Measurements from ENCODE around the gene TMEM178B. TPM values are rescaled to one million over a fixed set of nuclear protein-coding genes. Genes with fewer than 3 reads are reported as not detected.

The TMEM178B gene
- total RNA-seq, 1 donor from 2014 or later = 49.8 TPM

DNA sequence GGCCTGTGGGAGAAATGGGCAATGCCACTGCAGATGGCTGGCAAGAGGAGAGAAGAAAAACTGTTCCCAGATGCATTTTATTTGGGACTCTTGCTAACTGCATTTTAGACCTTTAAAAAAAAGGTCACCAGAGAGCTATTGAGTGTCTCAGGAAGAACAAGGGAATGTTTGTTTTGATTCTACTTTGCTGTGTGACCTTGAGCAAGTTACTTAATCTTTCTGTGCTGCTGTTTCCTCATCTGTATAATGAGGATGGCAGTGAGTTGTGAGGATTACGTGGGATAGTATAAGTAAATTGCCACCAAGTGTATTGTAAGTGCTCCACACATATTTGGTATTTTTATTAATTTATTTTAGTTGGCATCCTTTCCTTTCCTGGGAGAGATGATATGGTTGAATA is 335.4 kb downstream of the TMEM178B start:
- DNase-seq = no peak
- Mint-ChIP-seq H3K4me1 (ENCODE audit: low read depth, unreplicated experiment) (peaks cover 19% of the 10 kb centered on the region), H3K27me3 (ENCODE audit: unreplicated experiment) (peaks cover 4% of the 10 kb centered on the region), H3K4me3 (ENCODE audit: unreplicated experiment) (no peak overlapping the region), H3K36me3 (ENCODE audit: unreplicated experiment) (no peaks in the 10 kb centered on the region), H3K27ac (ENCODE audit: unreplicated experiment) (no peak overlapping the region), H3K9me3 (ENCODE audit: unreplicated experiment) (peaks cover 4% of the 10 kb centered on the region)
- TF ChIP-seq, protein P1, sequence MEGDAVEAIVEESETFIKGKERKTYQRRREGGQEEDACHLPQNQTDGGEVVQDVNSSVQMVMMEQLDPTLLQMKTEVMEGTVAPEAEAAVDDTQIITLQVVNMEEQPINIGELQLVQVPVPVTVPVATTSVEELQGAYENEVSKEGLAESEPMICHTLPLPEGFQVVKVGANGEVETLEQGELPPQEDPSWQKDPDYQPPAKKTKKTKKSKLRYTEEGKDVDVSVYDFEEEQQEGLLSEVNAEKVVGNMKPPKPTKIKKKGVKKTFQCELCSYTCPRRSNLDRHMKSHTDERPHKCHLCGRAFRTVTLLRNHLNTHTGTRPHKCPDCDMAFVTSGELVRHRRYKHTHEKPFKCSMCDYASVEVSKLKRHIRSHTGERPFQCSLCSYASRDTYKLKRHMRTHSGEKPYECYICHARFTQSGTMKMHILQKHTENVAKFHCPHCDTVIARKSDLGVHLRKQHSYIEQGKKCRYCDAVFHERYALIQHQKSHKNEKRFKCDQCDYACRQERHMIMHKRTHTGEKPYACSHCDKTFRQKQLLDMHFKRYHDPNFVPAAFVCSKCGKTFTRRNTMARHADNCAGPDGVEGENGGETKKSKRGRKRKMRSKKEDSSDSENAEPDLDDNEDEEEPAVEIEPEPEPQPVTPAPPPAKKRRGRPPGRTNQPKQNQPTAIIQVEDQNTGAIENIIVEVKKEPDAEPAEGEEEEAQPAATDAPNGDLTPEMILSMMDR (IDR thresholded peaks at IDR 0.05; ENCODE audit: partially characterized antibody, unreplicated experiment) = no peak

DNA sequence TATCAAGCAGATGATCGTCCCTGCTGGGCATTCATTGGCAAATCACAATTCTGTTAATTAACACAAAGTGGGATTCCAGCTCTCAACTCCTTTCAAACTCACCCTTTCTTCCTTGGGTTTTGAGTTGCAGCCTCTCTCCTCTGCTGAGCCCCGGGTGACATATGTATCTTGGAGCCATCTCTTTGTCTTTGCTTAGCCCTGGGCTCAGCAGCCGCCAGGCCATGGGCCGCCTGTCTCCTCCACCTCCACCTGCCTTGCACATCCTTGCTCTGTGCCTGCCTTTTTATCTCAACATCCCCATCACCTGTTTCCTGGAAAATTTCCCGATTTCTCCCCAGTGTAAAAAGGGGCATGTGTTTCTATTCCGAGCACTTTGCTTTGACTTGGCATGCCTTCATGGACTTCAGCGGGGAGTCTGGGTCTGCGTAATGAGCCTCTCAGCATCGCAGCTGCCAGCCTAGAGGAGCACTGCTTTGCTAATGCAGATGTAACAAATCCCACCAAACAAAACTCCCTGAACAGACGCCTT is 336.0 kb downstream of the TMEM178B start:
- TF ChIP-seq, protein P1 (IDR thresholded peaks at IDR 0.05; ENCODE audit: partially characterized antibody, unreplicated experiment) = no peak
- no peak for DNase-seq
- H3K4me3 Mint-ChIP-seq (ENCODE audit: unreplicated experiment) = no peak overlapping the region
- peak overlapping the region; percentile 53 for H3K27ac Mint-ChIP-seq (ENCODE audit: unreplicated experiment)
- H3K36me3 Mint-ChIP-seq (ENCODE audit: unreplicated experiment) = no peaks in the 10 kb centered on the region
- peaks cover 2% of the 10 kb centered on the region for H3K9me3 Mint-ChIP-seq (ENCODE audit: unreplicated experiment)
- H3K4me1 Mint-ChIP-seq (ENCODE audit: low read depth, unreplicated experiment) = peaks cover 19% of the 10 kb centered on the region
- H3K27me3 Mint-ChIP-seq (ENCODE audit: unreplicated experiment) = peaks cover 3% of the 10 kb centered on the region

DNA sequence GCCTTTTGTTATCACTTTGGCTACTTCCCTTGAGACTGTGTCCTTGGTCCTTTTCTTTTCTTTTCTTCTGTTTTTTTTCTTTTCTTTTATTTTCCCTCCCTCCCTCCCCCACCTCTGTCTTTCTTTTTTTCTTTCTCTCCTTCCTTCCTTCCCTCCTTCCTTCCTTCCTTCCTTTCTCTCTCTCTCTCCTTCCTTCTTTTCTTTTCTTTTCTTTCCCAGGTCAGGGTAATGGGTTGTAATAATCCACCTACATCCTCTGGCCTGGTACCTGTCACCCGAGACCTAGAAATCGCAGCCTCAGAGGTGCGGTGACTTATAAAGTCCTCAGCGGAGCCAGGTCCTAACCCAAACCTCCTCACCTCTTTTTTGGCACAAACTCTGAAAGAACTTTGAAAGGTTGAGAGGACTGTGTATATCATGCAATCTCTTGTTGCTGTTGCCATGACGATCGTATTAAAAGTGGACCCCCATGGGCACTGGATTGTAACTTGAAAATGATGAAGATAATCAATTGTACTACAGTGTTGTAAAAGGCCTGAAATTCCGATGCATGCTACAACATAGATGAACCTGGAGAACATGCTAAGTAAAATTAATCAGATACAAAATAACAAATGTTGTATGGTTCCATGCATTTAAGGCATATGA is 336.6 kb downstream of the TMEM178B start:
- H3K27ac Mint-ChIP-seq (ENCODE audit: unreplicated experiment) = no peak overlapping the region
- TF ChIP-seq, protein P1 (IDR thresholded peaks at IDR 0.05; ENCODE audit: partially characterized antibody, unreplicated experiment) = no peak
- H3K27me3 Mint-ChIP-seq (ENCODE audit: unreplicated experiment) = peaks cover 2% of the 10 kb centered on the region
- no peaks in the 10 kb centered on the region for H3K36me3 Mint-ChIP-seq (ENCODE audit: unreplicated experiment)
- peaks cover 19% of the 10 kb centered on the region for H3K4me1 Mint-ChIP-seq (ENCODE audit: low read depth, unreplicated experiment)
- DNase-seq = no peak
- peaks cover 2% of the 10 kb centered on the region for H3K9me3 Mint-ChIP-seq (ENCODE audit: unreplicated experiment)
- no peak overlapping the region for H3K4me3 Mint-ChIP-seq (ENCODE audit: unreplicated experiment)

DNA sequence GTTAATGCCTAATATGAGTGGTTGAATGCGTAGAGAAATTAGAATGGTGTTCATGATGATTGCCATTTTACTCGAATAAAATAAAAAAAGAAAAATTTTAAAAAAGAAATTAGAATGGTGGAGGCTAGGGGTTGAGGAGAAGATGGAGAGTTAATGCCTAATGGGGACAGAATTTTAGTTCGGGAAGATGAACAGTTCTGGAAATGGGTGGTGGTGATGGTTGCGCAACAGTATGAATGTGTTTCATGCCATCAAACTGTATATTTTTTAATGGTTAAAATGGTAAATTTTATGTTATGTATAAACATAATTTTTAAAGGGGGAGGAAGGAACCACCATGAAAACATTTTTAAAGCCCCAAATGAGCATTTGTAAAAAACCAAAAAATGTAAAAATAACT is 337.3 kb downstream of the TMEM178B start:
- no peak overlapping the region for H3K27ac Mint-ChIP-seq (ENCODE audit: unreplicated experiment)

DNA sequence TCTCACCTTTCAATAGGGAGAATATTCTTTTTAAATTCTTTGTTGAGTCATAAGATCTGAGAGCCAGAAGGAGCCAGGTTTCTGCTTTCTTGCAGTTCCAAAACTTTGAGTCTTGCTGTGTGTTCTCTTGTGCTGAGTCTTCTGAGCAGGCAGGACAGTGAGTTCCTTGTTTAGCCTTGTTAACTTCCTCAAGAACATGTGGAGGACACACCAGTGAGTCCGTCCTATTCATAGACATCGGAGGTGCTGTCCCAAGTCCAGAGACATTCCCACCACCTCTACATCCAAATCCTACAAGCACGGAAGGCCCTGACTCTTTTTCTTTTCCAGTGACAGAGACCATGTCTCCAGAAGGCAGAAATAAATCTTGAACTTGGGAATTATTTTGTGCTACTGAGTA is 342.1 kb downstream of the TMEM178B start:
- H3K27me3 Mint-ChIP-seq (ENCODE audit: unreplicated experiment) = peaks cover 5% of the 10 kb centered on the region
- no peaks in the 10 kb centered on the region for H3K36me3 Mint-ChIP-seq (ENCODE audit: unreplicated experiment)
- H3K9me3 Mint-ChIP-seq (ENCODE audit: unreplicated experiment) = no peaks in the 10 kb centered on the region
- no peak overlapping the region for H3K27ac Mint-ChIP-seq (ENCODE audit: unreplicated experiment)
- no peak overlapping the region for H3K4me3 Mint-ChIP-seq (ENCODE audit: unreplicated experiment)
- TF ChIP-seq, protein P1 (IDR thresholded peaks at IDR 0.05; ENCODE audit: partially characterized antibody, unreplicated experiment) = no peak
- no peak for DNase-seq
- no peaks in the 10 kb centered on the region for H3K4me1 Mint-ChIP-seq (ENCODE audit: low read depth, unreplicated experiment)

More for the DNA sequence above, 337.3 kb downstream of the TMEM178B start:
- no peaks in the 10 kb centered on the region for H3K36me3 Mint-ChIP-seq (ENCODE audit: unreplicated experiment)
- peaks cover 2% of the 10 kb centered on the region for H3K27me3 Mint-ChIP-seq (ENCODE audit: unreplicated experiment)
- no peak for DNase-seq
- peaks cover 2% of the 10 kb centered on the region for H3K9me3 Mint-ChIP-seq (ENCODE audit: unreplicated experiment)
- TF ChIP-seq, protein P1 (IDR thresholded peaks at IDR 0.05; ENCODE audit: partially characterized antibody, unreplicated experiment) = no peak
- H3K4me1 Mint-ChIP-seq (ENCODE audit: low read depth, unreplicated experiment) = peaks cover 19% of the 10 kb centered on the region
- no peak overlapping the region for H3K4me3 Mint-ChIP-seq (ENCODE audit: unreplicated experiment)

Measured in glutamatergic neuron (in vitro differentiated cells).